Suprapubic skin (tissue), 4 donors: Measurements from ENCODE around the gene MLST8.

ENCODE experiments used
- CTCF ChIP-seq, 2 donors: fragments of 200-600 bp in 1 of 2; fragments of 450-650 bp in 1 of 2; sonication (generic) in 1 of 2; IDR thresholded peaks; one replicate each; pipeline ENCODE4 v1.5.1; 2016 to 2019; ENCODE audit warnings: antibody characterized with exemption in 2 of 2, mild to moderate bottlenecking in 1 of 2, moderate library complexity in 1 of 2
- EP300 ChIP-seq: sonication (generic); formaldehyde crosslinking; IDR thresholded peaks from one replicate; pipeline ENCODE4 v1.6.1; 2017; ENCODE audit warnings: antibody characterized with exemption
- POLR2A ChIP-seq, 2 donors: fragments of 450-650 bp; IDR thresholded peaks; one replicate each; pipeline ENCODE4 v1.6.1; 2017; ENCODE audit warnings: antibody characterized with exemption in 2 of 2, mild to moderate bottlenecking in 2 of 2, moderate library complexity in 2 of 2
- POLR2AphosphoS5 ChIP-seq, 3 donors: sonication (generic); formaldehyde crosslinking; IDR thresholded peaks; one replicate each; pipeline ENCODE4 v1.6.1; 2017; ENCODE audit warnings: antibody characterized with exemption in 3 of 3

GRCh38 chr16:2179107-2179501 lies 26.1 kb upstream of the MLST8 start:
- no peak for TF ChIP-seq CTCF (IDR thresholded peaks at IDR 0.05)
- no peak for TF ChIP-seq POLR2A (IDR thresholded peaks at IDR 0.05)
- TF ChIP-seq EP300 = no peak
- TF ChIP-seq POLR2AphosphoS5 (IDR thresholded peaks at IDR 0.05) = no peak
